NCI-H446 (cell line): ENCODE data around the gene RPL6.
A peak's percentile ranks its signal among the peaks of the same experiment; 100 is the strongest.
"Not testable (repeated sequence)": the region's sequence is repeated elsewhere in the genome, so short reads cannot be mapped to it uniquely, and the experiment has no call there.

Source experiments
- DNase-seq, 2 experiments: peaks; one replicate each; lab custom pipeline; 2025; lab: John Stamatoyannopoulos, UW

Gene RPL6

DNA sequence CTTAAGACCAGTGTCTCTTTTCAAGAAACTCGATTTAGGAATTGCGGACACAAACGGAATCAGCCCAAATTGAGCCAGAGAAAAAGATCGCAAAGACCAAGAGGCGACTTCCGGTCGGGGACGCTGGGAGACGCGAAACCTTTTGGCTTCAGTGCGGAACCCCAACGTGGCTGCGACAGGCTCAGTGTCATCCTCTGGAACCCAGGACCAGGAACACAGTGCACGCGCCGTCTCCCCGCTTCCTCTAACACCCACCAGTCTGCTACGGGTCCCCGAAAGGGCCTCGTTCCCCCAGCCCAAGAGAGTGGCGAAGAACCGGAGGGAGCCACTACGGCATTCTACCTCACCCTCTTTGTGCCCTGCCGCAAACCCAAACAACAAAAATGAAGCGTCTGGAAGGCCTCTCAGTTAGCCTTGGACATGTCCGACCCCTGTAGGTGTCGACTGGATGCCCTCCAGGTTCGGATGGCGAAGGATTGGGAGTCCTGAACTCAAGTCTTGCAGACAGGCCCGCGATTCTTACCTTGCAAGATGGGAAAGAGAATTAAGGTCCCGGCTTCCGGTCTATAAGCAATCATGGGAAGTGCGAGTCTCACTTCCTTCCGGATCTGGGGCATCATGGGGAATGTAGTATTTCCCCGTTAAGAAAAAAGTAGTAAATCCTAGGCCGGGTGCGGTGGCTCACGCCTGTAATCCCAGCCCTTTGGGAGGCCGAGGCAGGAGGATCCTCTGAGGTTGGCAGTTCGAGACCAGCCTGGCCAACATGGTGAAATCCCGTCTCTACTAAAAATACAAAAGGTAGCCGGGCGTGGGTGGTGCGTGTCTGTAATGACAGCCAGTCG is at the start of gene RPL6:
Gene RPL6, minus strand, starts transcription at position 542 of the 842 bp plus-strand sequence. CDS start 949 bp downstream, outside the sequence.
- DNase-seq, result peak; percentile 87 to 94

DNA sequence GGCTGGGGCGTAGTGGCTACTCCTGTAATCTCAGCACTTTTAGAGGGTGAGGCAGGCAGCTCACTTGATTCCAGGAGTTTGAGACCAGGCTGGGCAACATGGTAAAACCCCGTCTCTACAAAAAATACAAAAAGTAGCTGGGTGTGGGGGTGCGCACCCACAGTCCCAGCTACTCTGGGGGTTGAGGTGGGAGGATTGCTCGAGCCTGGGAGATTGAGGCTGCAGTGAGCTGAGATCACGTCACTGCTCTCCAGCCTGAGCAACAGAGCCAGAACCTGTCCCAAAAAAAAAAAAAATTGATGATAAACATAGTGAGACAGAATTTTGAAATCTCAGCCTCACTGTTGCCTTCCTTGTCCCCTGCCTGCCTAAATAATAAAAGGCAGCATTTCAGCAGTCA is 49.3 kb upstream of the RPL6 start:
- no peak for DNase-seq

DNA sequence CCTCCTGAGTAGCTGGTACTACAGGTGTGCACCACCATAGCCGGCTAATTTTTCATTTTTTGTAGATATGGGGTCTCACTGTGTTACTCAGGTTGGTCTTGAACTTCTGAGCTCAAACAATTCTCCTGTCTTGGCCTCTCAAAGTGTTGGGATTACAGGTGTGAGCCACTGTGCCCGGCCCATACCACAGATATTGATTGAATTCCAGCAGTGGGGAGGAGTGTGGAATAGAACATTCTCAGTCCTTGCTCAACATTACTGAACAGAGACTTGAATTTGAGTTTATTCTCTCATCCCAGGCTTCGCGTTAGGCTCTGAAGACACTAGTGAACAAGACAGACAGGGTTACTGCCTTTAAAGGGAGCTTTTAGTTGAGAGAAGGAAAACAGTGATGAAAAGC is 48.9 kb upstream of the RPL6 start:
- no peak for DNase-seq

DNA sequence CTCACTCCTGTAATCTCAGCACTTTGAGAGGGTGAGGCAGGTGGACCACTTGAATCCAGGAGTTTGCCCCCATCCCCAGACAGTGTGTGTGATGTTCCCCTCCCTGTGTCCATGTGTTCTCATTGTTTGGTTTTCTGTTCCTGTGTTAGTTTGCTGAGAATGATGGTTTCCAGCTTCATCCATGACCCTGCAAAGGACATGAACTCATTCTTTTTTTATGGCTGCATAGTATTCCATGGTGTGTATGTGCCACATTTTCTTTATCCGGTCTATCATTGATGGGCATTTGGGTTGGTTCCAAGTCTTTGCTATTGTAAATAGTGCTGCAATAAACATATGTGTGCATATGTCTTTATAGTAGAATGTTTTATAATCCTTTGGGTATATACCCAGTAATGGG is 47.7 kb upstream of the RPL6 start:
- not testable (repeated sequence) for DNase-seq

DNA sequence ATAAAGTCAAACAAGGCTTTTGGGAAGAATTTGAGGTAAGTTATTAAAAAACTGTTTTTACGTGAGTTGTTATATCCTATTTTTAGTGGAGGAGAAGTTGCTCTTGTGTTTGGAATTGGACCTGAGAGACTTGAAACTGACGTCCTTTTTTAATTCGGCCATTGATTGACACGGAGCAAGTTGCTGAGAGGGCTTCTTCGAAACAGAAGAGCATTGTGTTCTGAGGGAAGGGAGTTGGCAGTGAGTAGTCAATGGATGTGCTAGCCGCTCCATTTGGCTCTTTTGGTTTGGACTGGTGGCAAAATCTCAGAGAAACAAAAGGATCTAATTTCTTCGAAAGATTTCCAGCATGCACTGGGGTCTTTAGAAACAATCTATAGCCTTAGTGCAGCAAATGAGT is 46.6 kb upstream of the RPL6 start:
- no peak for DNase-seq

DNA sequence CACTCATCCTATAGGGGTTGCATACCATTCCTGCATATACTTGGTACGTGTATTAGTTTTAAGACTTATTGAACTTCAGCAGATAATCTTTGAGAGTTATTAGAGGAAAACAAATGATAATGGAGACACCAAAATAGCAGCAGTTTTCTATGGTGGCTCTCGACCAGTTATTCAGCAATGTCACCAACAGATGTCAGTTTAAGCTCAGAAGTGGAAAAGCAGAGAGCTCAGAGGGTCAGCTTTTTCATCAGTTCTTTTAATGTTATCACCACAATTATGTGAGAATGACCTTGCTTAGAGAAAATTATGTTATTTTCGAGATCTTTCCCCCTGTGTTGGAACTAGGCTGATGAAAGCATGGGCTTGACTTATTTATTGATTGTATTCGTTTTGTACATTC is 41.3 kb upstream of the RPL6 start:
- peak in 1 of 2 experiments; percentile 19 for DNase-seq

DNA sequence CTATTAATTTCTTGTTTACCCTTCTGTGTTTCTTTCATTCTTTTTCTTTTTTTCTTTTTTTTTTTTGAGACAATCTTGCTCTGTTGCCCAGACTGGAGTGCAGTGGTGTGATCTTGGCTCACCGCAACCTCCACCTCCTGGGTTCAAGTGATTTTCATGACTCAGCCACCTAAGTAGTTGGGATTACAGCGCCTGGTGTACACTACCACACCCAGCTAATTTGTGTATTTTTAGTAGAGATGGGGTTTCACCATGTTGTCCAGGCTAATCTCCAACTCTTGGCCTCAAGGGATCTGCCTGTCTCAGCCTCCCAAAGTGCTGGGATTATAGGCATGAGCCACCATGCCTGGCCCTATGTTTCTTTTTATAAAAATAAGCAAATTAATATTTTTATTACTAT is 38.8 kb upstream of the RPL6 start:
- not testable (repeated sequence) for DNase-seq

DNA sequence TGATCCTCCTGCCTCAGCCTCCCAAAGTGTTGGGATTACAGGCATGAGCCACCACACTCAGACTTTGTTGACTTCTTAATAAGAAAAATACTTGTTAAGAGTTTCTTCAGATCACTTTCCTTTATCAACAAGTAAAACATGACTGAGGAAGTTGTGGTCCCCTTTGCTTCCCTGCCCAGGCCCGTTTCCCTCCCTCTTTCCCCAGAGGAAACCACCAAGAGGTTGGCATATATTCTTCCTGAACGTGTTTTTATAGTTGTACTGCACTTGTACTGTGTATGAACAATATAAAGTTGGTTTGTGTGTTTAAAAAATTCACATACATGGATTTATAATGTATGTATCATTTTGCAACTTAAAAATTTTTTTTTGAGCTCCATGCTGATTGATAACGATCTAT is 37.7 kb upstream of the RPL6 start:
- DNase-seq, result no peak

DNA sequence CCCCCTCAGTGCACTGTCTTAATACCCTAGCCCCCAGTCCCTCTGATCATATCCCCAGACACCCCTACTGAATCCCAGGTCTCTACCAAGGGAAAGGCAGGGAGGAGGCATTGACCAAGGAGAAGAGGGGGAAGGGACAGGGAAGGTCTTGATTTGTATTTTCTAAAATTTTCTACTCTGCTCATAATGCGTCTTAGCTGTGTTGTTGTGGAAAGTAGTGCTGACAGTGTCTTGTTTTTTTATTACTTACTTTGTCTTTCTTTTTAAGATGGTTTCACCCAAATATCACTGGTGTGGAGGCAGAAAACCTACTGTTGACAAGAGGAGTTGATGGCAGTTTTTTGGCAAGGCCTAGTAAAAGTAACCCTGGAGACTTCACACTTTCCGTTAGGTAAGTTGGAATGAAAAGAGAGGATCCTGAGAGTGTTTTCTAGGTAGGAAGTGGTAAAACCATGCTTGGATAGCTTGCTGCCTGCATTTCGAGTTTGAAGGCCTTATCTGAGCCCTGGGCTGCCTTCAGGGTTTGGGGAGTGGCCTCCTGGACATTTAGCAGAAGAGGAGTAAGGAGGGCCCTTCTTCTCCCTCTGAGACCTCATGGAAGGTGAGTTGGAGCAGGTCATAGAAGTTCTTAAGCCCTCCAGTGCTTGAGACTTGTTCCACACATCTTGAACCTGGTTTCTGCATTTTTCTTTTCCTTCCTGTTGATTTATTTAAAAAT is 36.8 kb upstream of the RPL6 start:
- no peak for DNase-seq

DNA sequence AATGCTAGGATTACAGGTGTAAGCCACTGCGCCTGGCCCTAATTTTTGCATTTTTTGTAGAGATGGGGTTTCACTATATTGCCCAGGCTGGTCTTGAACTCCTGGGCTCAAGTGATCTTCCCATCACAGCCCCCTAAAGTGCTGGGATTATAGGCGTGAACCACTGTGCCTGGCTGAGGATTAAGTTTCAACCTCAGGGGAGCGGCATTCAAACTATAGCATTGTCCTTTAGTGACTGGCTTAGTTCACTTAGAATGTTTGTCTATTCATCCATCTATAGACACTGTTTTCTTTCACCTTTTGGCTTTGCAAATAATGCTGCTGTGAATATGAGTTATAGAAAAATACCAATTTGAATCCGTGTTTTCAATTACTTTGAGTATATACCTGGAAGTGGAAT is 34.5 kb upstream of the RPL6 start:
- DNase-seq, result no peak

DNA sequence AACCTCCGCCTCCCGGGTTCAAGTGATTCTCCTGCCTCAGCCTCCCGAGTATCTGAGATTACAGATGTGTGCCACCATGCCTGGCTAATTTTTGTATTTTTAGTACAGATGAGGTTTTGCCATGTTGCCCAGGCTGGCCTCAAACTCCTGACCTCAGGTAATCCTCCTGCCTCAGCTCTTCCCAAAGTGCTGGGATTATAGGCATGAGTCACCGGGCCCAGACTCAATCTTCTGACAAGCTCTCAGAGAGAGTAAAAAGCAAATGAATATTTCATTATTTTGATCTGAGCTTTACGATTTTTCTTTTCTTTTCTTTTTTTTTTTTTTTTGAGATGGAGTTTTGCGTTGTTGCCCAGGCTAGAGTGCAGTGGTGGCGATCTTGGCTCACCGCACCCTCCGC is 31.2 kb upstream of the RPL6 start:
- not testable (repeated sequence) for DNase-seq

DNA sequence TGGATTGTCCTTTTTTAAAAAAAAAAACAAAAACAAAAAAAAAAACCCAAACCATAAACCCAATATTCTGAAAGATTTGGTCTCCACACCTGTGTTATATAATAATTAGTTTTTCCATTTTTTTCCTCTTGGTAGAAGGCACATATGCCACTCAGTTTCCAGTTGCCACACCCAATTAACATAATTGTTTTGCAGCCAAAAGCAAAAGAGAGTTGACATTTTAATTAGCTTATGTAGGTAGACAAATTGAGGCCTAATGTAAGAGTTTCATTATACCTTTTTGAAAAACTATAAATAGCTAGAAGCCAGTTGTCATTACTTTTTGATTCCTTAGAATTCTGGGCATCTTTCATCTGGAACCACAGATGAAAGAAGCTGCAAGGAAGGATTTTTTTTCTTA is 30.4 kb upstream of the RPL6 start:
- DNase-seq, result no peak

DNA sequence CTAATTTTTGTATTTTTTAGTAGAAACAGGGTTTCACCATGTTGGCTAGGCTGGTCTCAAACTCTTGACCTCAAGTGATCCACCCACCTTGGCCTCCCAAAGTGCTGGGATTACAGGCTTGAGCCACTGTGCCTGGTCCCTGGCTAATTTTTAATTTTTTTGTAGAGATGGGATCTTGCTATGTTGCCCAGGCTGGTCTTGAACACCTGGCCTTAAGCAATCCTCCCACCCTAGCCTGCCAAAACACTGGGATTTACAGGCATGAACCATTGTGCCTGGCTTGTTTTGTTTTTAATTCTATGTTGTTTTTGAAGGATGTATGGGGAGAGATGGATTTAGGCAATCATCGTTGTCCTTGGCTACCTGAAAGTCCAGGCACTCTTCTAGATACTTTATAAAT is 29.2 kb upstream of the RPL6 start:
- not testable (repeated sequence) for DNase-seq

DNA sequence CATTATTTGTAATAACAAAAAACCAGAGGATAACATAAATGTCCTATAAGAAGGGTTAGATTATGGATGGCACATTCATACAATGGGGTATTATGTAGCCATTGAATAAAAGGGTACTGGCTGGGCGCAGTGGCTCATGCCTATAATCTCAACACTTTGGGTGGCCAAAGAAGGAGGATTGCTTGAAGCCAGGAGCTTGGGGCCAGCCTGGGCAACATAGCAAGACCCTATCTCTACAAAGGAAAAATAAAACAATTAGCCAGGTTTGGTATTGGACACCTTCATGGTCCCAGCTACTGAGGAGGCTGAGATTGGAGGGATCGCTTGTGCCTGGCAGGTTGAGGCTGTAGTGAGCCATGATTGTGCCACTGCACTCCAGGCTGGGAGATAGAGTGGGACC is 24.1 kb upstream of the RPL6 start:
- DNase-seq, result no peak

DNA sequence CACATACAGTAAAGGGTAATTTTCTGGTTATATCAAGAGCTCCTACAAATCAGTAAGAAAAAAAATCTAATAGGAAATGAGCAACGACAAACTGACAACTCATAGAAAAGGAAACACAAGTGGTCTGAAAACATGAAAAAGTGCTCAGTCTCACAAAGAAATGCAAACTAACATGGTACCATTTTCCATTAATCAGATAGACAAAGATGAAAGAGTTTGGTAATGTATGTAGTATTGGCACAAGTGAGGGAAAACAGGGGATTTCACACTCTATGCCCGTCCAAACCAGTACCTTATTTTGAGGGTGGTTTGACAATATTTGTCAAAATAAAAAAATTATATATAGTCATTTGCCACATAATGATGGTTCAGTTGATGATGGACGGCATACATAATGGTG is 22.6 kb upstream of the RPL6 start:
- DNase-seq, result no peak

DNA sequence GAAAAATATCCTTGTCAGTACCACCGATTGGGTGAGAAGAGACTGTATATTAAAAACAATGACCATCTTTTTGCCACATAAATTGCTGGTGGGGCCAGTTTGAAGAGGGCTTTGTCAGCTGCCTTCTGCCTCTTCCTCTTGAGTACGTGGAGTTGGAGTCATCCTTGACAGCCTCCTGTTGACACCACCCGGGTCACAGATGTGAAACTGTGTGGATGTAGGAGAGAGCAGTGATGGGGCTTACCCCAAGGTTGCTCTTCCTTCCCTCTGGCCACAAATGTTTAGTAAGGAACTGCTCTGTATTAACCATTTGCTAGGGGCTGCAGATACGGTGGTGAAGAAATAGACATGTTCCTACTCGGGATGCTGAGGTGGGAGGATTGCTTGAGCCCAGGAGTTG is 21.5 kb upstream of the RPL6 start:
- DNase-seq, result no peak

DNA sequence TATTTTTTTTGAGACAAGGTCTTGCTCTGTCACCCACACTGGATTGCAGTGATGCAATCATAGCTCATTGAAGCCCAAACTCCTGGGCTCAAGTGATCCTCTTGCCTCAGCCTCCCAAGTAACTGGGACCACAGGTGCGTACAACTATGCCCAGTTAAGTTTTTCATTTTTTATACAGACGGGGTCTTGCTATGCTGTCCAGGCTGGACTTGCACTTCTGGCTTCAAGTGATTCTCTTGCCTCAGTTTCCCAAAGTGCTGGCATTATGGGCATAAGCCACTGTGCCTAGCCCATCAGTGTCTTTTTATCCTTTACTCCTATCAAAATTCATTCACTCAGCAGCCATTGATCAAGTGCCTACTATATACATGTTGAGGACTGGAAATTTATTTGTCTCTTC is 18.4 kb upstream of the RPL6 start:
- DNase-seq, result no peak

DNA sequence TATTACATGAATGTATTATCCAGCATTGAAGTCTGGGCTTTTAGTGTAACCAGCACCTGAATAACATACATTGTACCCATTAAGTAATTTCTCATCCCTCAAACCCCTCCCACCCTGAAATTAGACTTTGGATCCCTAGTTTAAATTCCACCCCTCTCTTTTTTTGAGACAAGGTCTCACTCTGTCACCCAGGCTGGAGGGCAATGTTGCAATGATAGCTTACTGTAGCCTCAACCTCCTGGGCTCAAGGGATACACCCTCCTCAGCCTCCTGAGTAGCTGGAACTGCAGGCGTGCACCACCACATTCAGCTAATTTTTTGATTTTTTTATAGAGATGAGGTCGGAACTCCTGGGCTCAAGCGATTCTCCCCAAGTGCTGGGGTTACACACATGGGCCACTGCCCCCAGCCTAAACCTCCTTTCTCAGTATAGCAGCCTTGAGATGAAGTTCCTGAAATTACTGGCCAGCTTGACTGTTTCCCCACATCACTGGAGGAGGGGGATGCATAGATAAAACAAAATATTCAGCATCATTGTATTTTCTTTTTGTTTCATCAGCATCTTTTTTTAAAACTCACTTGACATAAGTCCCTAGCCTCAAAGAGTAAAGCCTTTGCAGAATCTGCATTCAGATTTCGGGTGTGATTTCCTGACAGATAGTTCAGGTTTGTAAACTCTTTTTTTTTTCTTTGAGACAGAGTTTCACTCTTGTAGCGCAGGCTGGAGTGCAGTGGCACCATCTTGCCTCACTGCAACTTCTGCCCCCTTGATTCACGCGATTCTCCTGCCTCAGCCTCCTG is 16.4 kb upstream of the RPL6 start:
- DNase-seq, result no peak

DNA sequence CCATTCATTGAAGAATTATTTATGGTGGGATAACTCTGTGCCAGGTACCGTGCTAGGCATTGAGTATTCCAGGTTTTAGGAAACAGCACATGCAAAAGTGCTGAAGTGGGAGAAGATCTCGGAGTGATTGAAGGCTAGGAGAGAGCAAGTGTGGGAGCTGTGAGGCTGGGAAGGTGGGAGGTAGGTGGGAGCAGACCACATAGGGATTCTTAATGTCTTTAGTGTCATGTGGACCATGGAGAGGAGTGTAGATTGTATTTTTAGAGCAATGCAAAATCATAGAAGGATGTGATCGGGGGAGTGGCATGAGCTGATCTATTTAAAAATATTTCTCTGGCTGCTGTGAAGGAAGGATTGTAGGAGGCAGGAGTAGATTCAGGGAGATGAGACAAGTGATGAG is 14.7 kb upstream of the RPL6 start:
- DNase-seq, result no peak

DNA sequence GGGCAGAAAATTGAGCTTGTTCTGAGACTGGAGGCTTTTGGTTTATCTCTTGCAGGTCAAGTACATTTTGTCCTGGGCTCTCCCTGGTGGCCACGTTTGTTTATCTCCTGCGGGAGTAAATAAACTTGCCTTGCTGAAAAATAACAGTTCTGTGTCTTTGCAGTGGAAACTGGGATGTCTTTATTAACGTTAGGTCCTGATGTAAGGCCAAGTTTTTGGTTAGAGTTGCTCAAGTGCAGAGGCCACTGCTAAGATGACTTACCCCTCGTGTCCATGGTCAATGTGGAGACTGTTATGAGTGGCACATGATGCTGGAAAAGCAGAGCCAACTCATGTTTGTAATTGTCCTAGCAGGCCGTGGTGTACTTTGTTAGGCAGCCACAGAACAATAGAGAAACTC is 13.1 kb upstream of the RPL6 start:
- DNase-seq, result no peak

DNA sequence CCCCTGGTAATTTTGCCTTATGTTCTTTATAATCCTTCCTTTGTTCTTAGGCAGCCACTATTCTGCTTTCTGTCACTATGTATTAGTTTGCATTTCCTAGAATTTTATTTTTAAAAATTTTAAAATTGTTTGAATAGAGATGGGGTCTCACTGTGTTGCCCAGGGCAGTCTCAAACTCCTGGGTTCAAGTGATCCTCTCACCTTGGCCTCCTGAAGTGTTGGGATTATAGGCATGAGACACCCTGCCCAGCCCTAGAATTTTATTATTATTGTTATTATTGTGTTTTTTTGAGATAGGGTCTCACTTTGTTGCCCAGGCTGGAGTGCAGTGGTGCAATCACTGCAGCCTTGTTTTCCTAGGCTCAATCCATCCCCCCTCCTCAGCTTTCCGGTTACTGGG is 12.0 kb upstream of the RPL6 start:
- DNase-seq, result no peak

DNA sequence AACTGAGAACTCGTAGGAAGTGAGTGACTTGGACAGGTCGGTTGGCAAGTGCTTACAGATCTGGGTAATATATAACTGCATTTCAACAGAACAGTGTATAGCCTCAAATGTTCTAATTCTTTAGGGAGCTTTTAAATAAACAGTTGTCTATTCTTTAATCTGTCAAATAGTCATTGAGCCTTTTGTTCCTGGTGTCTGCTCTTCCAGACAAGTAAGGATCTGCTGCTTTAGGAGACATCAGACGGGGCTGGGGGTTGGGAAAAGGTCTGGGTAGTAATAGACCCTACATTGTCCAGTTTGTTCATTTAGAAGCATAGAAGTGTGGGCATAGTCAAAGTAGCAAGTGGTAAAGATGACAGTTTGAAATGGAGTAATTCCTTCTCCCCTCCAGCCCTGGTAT is 11.3 kb upstream of the RPL6 start:
- no peak for DNase-seq
